ENCODE measurements around the gene HAPLN2.
"Not testable (repeated sequence)": the region's sequence is repeated elsewhere in the genome, so short reads cannot be mapped to it uniquely, and the experiment has no call there.

The HAPLN2 gene

GRCh38 chr1:156623946-156624813, 5.0 kb downstream of the HAPLN2 start:
- peak; percentile 46 for DNase-seq

DNA sequence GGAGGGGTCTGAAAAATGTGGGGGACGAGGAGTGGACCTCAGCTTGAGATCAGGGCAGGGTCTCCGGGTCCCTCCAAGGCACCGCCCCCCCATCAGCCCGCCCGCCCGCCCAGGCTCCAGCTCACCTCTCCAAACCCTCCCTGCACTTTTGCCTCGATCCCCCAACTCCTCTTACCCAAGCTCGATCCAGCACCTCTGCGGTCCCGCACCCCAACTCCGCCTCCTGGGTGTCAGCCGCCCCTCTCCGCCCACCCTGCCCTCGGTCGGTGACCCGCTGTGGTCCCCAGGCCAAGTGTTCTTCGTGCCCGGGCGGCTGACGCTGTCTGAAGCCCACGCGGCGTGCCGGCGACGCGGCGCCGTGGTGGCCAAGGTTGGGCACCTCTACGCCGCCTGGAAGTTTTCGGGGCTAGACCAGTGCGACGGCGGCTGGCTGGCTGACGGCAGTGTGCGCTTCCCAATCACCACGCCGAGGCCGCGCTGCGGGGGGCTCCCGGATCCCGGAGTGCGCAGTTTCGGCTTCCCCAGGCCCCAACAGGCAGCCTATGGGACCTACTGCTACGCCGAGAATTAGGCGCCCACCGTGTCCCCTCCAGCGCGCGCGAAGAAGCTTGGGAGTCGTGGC, 5.7 kb downstream of the HAPLN2 start:
- DNase-seq: no peak

DNA sequence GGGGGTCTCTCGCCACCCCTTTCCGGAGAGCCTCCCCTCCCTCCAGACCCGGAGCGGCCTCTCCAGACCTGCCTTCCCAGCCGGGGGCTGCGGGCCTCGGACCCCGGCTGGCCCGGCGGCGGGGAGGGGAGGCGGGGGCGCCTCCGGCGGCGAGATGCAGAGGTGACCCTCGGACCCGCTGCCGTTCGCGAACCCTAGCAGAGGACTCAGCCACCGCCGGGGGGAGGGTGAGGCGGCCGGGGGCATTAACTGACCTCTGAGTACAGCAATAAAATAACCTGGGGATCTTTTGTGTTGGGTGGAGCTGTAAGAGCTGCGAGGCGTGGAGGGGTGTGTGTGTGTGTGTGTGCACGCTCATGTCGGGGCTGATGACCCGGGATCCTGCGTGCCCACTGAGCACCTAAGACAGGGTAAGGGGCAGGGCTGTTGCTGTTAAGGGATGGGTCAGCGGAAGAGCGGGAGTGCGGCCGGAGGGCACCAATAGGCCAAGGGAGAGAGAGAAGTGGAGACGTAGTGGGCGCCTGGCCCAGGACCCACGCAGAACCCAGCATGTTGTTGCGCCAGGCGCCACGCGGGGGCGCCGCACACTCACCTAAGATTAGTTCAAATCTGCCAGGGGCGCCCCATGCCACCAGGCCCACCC, 6.3 kb downstream of the HAPLN2 start:
- DNase-seq: peak; percentile 70

- DNase-seq: no peak
These were observed 6.8 kb downstream of the HAPLN2 start for GRCh38 chr1:156626079-156626438.

- DNase-seq: peak; percentile 42
These were observed 8.2 kb downstream of the HAPLN2 start for GRCh38 chr1:156627313-156627880.

DNA sequence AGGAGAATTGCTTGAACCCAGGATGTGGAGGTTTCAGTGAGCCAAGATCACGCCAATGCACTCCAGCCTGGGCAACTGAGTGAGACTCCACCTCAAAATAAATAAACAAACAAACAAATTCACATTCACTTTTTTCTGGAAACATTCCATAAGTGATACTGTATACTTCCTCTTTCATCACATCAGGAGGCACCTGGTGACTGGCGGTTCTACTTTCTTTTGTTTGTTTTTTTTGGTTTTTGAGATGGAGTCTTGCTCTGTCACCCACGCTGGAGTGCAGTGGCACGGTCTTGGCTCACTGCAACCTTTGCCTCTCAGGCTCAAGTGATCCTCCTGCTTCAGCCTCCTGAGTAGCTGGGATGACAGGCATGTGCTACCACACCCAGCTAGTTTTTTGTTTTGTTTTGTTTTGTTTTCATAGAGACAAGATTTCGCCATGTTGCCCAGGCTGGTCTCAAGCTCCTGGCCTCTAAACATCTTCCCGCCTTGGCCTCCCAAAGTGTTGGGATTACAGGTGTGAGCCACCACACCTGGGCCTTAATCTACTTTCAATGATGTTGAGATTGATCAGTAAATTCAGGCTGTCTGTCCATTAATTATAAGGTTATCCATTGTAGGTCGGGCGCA, 10.7 kb downstream of the HAPLN2 start:
- DNase-seq: no peak

DNA sequence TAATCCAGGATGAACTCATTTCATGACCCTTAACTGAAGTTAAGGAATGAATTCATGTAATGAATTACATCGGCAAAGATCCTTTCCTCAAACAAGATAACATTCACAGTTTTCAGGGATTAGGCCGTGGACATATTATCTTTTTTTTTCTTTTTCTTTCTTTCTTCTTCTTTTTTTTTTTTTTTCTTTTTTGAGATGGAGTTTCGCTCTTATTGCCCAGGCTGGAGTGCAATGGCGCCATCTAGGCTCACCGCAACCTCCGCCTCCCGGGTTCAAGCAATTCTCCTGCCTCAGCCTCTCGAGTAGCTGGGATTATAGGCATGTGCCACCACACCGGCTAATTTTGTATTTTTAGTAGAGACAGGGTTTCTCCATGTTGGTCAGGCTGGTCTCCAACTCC, 11.9 kb downstream of the HAPLN2 start:
- DNase-seq: not testable (repeated sequence)

DNA sequence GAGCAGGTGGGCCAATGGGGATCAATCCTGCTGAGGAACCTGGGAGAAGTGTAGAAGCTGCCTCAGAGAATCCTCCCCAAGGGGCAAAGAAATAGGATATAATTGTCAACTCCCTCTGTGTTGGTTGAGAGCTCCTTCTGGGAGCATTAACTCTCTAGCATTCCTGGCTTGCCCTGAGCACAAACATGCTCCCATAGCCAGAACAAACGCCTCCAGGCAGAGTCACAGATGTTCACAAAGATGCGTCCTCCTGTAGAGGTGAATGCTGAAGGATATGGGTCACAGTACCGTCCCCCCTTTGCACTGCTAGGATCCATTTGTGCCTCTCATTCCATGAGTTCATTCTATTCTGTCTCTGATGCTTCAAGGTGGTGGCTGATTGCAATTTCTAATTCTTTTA, 13.1 kb downstream of the HAPLN2 start:
- DNase-seq: no peak

GRCh38 chr1:156638189-156638985, 19.2 kb downstream of the HAPLN2 start:
- DNase-seq: no peak

DNA sequence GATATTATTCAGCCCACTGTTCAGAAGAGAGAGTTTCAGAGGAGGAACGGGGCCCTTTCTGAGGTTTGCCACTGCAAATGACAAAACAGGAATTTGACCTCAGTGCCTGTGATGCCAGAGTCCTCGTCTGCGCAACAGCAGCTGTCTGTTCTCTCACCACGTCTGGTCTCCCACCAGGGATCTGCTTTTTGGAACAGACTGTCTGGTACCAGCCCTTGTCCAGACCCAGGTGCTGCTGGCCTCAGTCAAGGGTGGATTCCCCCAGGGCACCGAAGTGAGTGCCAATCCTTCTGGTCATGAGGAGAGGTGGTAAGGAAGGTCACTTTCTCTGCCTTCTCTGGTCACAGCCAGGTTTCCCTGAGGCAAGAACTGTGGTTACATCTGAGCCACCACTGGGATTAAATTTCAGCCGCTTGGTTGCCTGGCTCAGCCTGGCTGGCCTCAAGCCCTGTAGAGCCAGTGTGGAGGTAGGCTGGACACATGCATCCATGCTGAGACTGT, 20.4 kb downstream of the HAPLN2 start:
- DNase-seq: no peak

DNA sequence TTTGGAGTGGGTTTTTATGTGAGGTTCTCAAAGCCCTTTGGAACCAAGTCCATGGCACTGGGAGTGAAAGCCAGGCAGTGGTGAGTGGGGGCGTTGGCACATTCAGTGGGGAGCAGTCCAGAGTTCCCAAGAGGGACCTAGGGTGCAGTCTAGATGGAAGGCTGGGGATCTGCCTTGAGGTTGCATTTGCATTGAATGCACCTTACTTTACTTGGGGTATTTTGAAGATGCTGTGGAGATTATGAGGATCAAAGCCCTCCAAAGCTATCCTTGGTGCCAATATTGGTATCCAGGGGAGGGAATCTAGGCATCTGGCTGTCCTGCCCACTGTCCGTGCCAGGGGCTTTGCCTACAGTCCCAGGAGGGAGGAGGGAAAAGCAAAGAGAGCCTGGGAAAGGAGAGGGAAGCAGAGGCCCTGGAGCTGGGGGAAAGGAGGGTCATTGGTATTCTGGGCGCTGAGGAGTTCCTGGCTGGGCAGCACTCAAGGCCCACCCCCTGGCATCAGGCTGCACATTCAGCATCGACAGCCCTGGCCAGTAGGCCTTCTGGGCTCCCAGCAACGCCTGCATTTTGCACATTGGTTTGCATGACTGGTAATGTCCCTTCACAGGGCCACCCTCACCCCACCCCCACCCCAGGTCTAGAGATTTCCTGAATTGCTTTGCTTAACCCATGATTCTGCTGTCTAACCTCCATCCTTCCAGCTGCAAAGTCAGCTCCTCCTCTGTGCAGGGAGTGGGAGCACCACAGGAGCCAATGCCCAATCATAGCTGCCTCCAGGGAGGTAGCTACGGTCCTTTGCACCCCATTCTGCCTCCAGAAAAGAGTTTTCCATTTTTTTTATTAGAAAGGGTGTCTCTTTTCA, 21.9 kb downstream of the HAPLN2 start:
- no peak for DNase-seq

DNA sequence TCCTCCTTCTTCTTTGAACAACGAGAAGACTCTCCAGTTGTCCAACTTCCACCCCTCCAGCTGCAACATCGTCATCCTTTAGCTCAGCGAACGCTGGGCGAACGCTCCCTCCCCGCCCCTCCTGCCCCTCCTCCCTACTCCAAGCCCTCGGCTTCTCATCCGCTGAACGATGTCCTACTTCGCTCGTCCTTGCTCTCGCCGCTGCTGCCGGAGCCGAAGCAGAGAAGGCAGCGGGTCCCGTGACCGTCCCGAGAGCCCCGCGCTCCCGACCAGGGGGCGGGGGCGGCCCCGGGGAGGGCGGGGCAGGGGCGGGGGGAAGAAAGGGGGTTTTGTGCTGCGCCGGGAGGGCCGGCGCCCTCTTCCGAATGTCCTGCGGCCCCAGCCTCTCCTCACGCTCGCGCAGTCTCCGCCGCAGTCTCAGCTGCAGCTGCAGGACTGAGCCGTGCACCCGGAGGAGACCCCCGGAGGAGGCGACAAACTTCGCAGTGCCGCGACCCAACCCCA, 22.6 kb downstream of the HAPLN2 start, which contains the start of gene BCAN:
Gene BCAN (plus strand): TSS at position 357 of the 504 bp plus-strand sequence. CDS start 3,938 bp downstream, outside the sequence.
- peak; percentile 21 for DNase-seq

- DNase-seq: no peak
These were observed 23.2 kb downstream of the HAPLN2 start for GRCh38 chr1:156642265-156643048.

DNA sequence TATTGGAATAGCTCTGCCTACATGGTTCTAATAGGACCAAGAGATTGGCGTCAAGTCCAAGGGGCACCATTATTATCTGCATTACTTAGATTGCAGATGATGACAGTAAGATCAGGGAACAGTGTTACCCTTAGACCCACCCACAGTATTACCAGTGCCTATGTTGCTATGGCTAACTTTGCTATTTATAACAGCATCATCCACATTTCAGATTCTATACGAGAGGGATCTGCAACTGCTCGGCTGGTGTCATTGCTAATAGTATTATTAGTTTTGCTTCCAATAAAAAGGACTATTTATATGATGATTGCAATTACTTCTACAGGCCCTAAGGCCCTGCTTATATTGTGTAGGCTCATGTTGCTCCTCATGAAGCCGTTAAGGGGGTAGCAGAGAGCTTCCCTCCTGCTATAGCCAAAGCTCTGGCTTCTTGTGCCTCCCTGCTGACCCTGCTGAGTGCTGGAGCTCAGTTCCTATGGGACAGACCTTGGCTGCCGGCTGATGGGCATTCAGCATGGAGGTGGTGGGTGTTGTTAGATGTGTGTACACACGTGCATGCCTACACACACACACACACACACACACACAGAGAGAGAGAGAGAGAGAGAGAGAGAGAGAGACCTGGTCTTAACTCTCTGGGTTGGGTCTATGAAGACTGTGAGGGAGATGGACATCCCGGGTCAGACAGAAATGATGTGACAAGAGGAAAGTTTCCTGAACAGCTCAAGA, 24.0 kb downstream of the HAPLN2 start:
- no peak for DNase-seq

DNA sequence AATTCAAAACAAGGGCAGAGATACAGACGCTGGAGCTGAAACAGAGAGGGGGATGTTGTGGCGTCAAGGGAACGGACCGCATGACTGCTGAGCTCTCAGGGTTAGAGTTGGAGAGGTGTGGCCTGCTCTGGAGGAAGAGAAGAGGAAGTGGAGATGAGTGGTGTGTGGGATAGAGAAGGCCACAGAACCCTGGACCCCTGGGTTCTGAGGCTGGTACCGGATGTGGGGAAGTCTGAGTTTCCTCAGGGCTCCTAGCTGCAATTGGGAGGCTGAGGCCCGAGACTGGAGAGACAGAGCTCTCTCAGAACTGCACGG, 24.5 kb downstream of the HAPLN2 start:
- peak; percentile 14 for DNase-seq

DNA sequence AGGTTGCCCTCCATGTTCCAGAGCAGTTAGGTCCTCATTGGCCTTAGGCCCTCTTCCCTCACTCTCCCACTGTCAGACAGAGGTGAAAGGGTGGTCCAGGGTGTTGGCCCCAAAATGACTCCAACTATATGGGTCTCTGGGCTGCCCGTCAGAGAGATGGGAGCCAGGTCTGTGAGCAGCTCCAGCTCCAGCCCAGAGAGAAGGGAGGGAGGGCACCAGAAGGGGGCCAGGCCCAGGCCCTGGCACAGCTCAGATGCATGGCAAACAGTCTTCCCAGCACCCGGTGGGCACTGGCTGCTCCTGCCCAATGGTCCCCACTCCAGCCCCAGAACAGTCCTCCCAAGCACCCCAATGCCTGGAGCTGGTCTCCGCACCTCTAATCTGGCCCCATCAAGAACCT, 24.9 kb downstream of the HAPLN2 start:
- no peak for DNase-seq

GRCh38 chr1:156644640-156645039, 25.4 kb downstream of the HAPLN2 start:
- DNase-seq: no peak

DNA sequence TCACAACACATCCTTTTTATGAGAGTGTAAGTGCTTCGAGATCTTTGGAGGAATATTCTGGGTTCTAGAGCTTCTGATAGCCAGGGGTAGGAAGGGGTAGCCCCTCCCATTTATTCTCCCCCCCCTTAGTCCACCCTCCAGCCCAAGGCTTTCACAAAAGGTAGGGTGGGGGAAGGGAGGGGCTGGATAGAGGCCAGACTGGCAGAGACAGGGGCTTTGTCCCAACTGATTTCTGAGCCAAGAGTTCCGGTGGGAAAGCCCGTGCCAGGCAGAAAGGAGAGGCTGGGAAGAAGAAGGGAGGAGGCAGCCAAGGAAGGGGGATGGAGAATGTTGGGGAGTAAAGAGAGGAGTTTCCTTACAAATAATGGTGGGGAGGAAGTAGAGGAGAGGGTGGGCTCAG, 25.8 kb downstream of the HAPLN2 start:
- no peak for DNase-seq

DNA sequence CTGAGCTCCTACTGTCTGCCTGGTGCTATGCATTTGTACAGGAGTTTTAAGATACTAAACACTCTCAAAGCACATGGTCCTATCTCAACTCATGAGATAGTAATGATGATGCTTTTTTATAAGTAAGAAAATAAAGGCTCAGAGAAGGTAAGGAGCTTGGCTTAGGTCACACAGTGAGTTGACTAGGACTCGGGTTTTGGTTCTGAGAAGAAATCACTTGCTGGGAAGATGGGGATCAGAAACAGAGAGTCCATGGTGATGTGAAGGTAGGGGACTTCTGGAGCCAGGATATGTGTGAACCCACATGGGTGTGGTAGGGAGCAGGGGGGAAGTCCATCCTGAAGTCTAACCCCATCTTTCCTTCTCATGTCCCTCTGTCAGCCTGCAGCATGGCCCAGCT, 26.5 kb downstream of the HAPLN2 start:
- no peak for DNase-seq
